ENCODE data around the gene CCDC8.
"Not testable (repeated sequence)": the region's sequence is repeated elsewhere in the genome, so short reads cannot be mapped to it uniquely, and the experiment has no call there.

Gene CCDC8

DNA sequence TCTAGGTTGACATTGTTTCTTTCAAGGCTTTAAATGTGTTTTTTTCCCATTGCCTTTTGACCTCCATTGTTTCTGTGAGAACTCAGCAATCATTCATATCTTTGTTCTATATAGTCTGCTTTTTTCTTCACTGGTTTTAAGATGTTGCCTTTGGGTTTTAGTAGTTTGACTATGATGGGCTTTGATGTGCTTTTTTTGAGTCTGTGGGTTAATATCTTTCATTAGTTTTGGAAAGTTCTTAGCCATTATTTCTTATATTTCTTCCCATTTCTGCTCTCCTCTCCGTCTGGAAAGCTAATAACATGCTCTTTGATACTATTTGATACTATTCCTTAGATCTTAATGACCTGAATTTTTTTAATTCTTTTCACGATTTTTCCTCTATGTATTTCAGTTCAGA is 32.7 kb downstream of the CCDC8 start:
- Histone ChIP-seq H3K36me3 (ENCODE audit: control insufficient read depth in 1 of 2, insufficient read depth in 2 of 2, low read length in 2 of 2) (peaks cover 35 to 52% of the 10 kb centered on the region in 2 experiments), H4K12ac (ENCODE audit: low read depth, low read length) (no peak overlapping the region), H3K79me1 (ENCODE audit: low read length) (no peaks in the 10 kb centered on the region), H3K9ac (ENCODE audit: low read length) (no peak overlapping the region), H3K18ac (ENCODE audit: low read length) (no peak overlapping the region), H2BK5ac (ENCODE audit: low read depth, low read length, poor library complexity) (no peak overlapping the region), H3K27ac (ENCODE audit: low read depth, low read length) (no peak overlapping the region), H3K4ac (ENCODE audit: low read depth, low read length) (no peak overlapping the region), H4K91ac (ENCODE audit: low read depth, low read length) (no peak overlapping the region), H3K27me3 (ENCODE audit: insufficient read depth, low read length) (no peaks in the 10 kb centered on the region), H3K79me2 (ENCODE audit: control insufficient read depth, insufficient read depth, low read length, poor library complexity) (no peaks in the 10 kb centered on the region), H3K4me2 (ENCODE audit: low read length) (no peak overlapping the region), H2BK12ac (ENCODE audit: low read length) (no peak overlapping the region), H3K9me3 (ENCODE audit: insufficient read depth, low read depth, low read length) (peaks cover 2% of the 10 kb centered on the region), H4K8ac (ENCODE audit: low read depth, low read length) (no peak overlapping the region), H2AFZ (ENCODE audit: insufficient read depth, low read length, poor library complexity) (no peak overlapping the region), H3K4me3 (ENCODE audit: low read depth, low read length) (no peak overlapping the region), H3K23ac (ENCODE audit: low read length) (no peak overlapping the region), H3K4me1 (ENCODE audit: control insufficient read depth in 1 of 2, insufficient read depth in 2 of 2, low read length in 2 of 2) (no peaks in the 10 kb centered on the region), H2AK5ac (ENCODE audit: low read length) (no peak overlapping the region), H3K14ac (ENCODE audit: low read length) (no peak overlapping the region), H2BK120ac (ENCODE audit: insufficient read depth, low read length, poor library complexity) (no peak overlapping the region)
- WGBS (ENCODE audit: extremely low coverage, insufficient coverage, insufficient read length), result no CpG with 5 or more reads among the region's 2 CpGs
- no peak for DNase-seq

DNA sequence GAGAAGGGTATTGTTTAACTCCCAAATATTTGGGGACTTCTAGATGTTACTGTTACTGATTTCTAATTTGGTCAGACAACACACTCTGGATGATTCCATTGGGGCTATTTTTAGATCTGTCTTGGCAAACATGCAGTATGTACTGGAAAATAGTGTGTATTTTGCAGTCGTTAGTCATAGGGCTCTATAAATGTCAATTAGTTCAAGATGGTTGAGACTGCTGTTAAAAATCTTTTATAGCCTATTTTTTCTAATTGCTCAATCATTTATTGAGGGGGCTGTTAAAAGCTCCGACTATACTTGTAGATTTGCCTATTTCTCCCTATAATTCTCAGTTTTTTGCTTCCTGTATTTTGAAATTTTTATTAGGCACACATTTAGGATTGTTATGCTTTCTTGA is 35.1 kb downstream of the CCDC8 start:
- DNase-seq, result no peak
- Histone ChIP-seq H3K9ac (ENCODE audit: low read length) (no peak overlapping the region), H3K4me2 (ENCODE audit: low read length) (no peak overlapping the region), H3K4me3 (ENCODE audit: low read depth, low read length) (no peak overlapping the region), H2BK120ac (ENCODE audit: insufficient read depth, low read length, poor library complexity) (no peak overlapping the region), H3K9me3 (ENCODE audit: insufficient read depth, low read depth, low read length) (peaks cover 2% of the 10 kb centered on the region), H3K27me3 (ENCODE audit: insufficient read depth, low read length) (no peaks in the 10 kb centered on the region), H2BK12ac (ENCODE audit: low read length) (no peak overlapping the region), H3K14ac (ENCODE audit: low read length) (no peak overlapping the region), H2AK5ac (ENCODE audit: low read length) (no peak overlapping the region), H3K36me3 (ENCODE audit: control insufficient read depth in 1 of 2, insufficient read depth in 2 of 2, low read length in 2 of 2) (peaks cover 22 to 44% of the 10 kb centered on the region in 2 experiments), H3K4ac (ENCODE audit: low read depth, low read length) (no peak overlapping the region), H3K4me1 (ENCODE audit: control insufficient read depth in 1 of 2, insufficient read depth in 2 of 2, low read length in 2 of 2) (peaks cover 8 to 9% of the 10 kb centered on the region in 2 experiments), H3K79me1 (ENCODE audit: low read length) (peaks cover 11% of the 10 kb centered on the region), H2AFZ (ENCODE audit: insufficient read depth, low read length, poor library complexity) (no peak overlapping the region), H4K12ac (ENCODE audit: low read depth, low read length) (no peak overlapping the region), H2BK5ac (ENCODE audit: low read depth, low read length, poor library complexity) (no peak overlapping the region), H3K23ac (ENCODE audit: low read length) (no peak overlapping the region), H4K8ac (ENCODE audit: low read depth, low read length) (no peak overlapping the region), H3K27ac (ENCODE audit: low read depth, low read length) (no peak overlapping the region), H4K91ac (ENCODE audit: low read depth, low read length) (no peak overlapping the region), H3K18ac (ENCODE audit: low read length) (no peak overlapping the region), H3K79me2 (ENCODE audit: control insufficient read depth, insufficient read depth, low read length, poor library complexity) (peaks cover 5% of the 10 kb centered on the region)
- no CpG with 5 or more reads among the region's 2 CpGs for WGBS (ENCODE audit: extremely low coverage, insufficient coverage, insufficient read length)

DNA sequence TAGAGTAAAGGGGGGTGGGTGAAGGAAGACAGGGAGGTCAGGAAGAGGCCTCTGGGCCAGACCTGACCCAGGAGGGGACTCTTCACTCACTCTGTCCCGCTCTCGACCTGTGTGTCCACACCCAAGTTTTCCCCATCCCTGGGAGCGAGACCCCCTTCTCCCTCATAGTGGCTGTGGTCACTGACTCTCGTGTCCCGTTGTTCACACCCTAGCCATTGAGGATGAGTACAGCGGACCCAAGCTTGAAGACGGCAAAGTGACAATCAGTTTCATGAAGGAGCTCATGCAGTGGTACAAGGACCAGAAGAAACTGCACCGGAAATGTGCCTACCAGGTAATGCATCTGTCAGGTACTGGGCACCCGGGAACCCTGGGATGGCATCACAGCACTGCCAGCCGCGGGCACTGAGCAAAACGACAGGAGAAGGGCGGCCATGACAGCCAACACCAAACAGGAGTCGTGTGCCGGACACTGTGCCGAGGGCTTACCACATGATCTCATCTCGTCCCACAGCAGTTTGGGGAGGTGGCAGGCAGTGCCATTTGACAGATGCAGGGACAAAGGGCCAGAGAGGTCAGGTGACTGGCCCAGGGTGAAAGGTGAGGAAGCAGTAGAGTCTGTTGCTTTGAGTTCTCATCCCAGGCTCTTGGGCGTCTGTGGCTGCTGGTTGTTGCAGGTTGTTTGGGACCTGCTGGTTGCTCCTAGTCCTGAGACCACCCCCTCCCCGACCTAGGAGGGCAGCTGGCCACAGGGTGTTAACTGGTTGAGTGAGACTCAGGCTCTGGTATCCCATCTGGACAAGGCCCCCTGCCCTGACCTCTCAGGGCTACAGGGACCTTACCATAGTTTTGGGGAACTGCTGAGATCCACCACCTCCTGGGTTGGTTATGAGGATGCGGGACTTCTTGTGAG is 36.9 kb downstream of the CCDC8 start:
- H2BK120ac ChIP-seq (ENCODE audit: insufficient read depth, low read length, poor library complexity), result no peak overlapping the region

DNA sequence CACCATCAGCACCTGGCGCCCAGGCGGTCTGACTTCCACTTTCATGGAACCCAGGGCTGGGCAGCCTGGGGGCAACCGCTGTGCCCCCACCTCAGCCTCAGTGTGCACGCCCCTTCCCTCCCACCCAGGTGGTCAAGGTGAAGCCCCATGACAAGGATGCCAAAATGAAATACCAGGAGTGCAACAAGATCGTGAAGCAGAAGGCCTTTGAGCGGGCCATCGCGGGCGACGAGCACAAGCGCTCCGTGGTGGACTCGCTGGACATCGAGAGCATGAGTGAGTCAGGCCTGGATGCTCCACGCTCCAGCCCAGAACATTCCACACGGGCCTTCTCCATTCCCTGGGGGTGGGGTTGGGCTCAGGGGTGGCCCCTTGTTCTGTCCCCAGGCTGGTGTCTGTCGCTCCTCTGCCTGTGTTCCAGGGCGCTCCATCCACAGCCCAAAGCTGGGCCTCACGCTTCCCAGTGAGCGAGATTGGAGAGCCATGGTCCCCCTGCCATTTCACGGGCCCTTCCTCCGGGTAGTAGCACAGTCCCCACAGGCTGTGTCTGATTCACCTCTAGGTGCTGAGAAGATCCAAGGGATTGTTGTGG is 37.8 kb downstream of the CCDC8 start:
- not testable (repeated sequence) for H2BK5ac ChIP-seq (ENCODE audit: low read depth, low read length, poor library complexity); H3K14ac ChIP-seq (ENCODE audit: low read length)

More for the DNA sequence above, 36.9 kb downstream of the CCDC8 start:
- Histone ChIP-seq H3K36me3 (ENCODE audit: control insufficient read depth in 1 of 2, insufficient read depth in 2 of 2, low read length in 2 of 2) (peaks cover 15 to 34% of the 10 kb centered on the region in 2 experiments), H3K23ac (ENCODE audit: low read length) (no peak overlapping the region), H2BK5ac (ENCODE audit: low read depth, low read length, poor library complexity) (no peak overlapping the region), H4K12ac (ENCODE audit: low read depth, low read length) (no peak overlapping the region), H2BK12ac (ENCODE audit: low read length) (no peak overlapping the region), H3K18ac (ENCODE audit: low read length) (no peak overlapping the region), H2AK5ac (ENCODE audit: low read length) (no peak overlapping the region), H3K9ac (ENCODE audit: low read length) (peak overlapping the region; percentile 9), H3K4me2 (ENCODE audit: low read length) (no peak overlapping the region), H3K14ac (ENCODE audit: low read length) (no peak overlapping the region), H2AFZ (ENCODE audit: insufficient read depth, low read length, poor library complexity) (no peak overlapping the region), H4K91ac (ENCODE audit: low read depth, low read length) (no peak overlapping the region), H3K4me3 (ENCODE audit: low read depth, low read length) (no peak overlapping the region), H3K9me3 (ENCODE audit: insufficient read depth, low read depth, low read length) (peaks cover 2% of the 10 kb centered on the region), H3K27me3 (ENCODE audit: insufficient read depth, low read length) (no peaks in the 10 kb centered on the region), H3K79me2 (ENCODE audit: control insufficient read depth, insufficient read depth, low read length, poor library complexity) (peaks cover 10% of the 10 kb centered on the region), H4K8ac (ENCODE audit: low read depth, low read length) (no peak overlapping the region), H3K79me1 (ENCODE audit: low read length) (peaks cover 19% of the 10 kb centered on the region), H3K27ac (ENCODE audit: low read depth, low read length) (no peak overlapping the region), H3K4me1 (ENCODE audit: control insufficient read depth in 1 of 2, insufficient read depth in 2 of 2, low read length in 2 of 2) (peaks cover 23 to 27% of the 10 kb centered on the region in 2 experiments), H3K4ac (ENCODE audit: low read depth, low read length) (no peak overlapping the region)
- DNase-seq, result no peak
- no CpG with 5 or more reads among the region's 20 CpGs for WGBS (ENCODE audit: extremely low coverage, insufficient coverage, insufficient read length)

More for the DNA sequence above, 37.8 kb downstream of the CCDC8 start:
- not testable (repeated sequence) for H4K12ac ChIP-seq (ENCODE audit: low read depth, low read length); H3K27me3 ChIP-seq (ENCODE audit: insufficient read depth, low read length); H3K9me3 ChIP-seq (ENCODE audit: insufficient read depth, low read depth, low read length); H3K4me2 ChIP-seq (ENCODE audit: low read length); H3K9ac ChIP-seq (ENCODE audit: low read length); H3K18ac ChIP-seq (ENCODE audit: low read length); H2BK120ac ChIP-seq (ENCODE audit: insufficient read depth, low read length, poor library complexity); H3K4me3 ChIP-seq (ENCODE audit: low read depth, low read length); H3K4ac ChIP-seq (ENCODE audit: low read depth, low read length); H2AK5ac ChIP-seq (ENCODE audit: low read length); H3K27ac ChIP-seq (ENCODE audit: low read depth, low read length); H2AFZ ChIP-seq (ENCODE audit: insufficient read depth, low read length, poor library complexity); H3K79me2 ChIP-seq (ENCODE audit: control insufficient read depth, insufficient read depth, low read length, poor library complexity); DNase-seq; H4K91ac ChIP-seq (ENCODE audit: low read depth, low read length); H4K8ac ChIP-seq (ENCODE audit: low read depth, low read length); H3K23ac ChIP-seq (ENCODE audit: low read length); H2BK12ac ChIP-seq (ENCODE audit: low read length)
- Histone ChIP-seq H3K4me1 (ENCODE audit: control insufficient read depth in 1 of 2, insufficient read depth in 2 of 2, low read length in 2 of 2) (peaks cover 29 to 34% of the 10 kb centered on the region in 2 experiments), H3K79me1 (ENCODE audit: low read length) (peaks cover 19% of the 10 kb centered on the region), H3K36me3 (ENCODE audit: control insufficient read depth in 1 of 2, insufficient read depth in 2 of 2, low read length in 2 of 2) (peaks cover 15 to 33% of the 10 kb centered on the region in 2 experiments)
- WGBS (ENCODE audit: extremely low coverage, insufficient coverage, insufficient read length), result no CpG with 5 or more reads among the region's 22 CpGs

All from trophoblast cell (in vitro differentiated cells and primary cell).